ENCODE results near the gene CT45A8. TPM values are rescaled to one million over a fixed set of nuclear protein-coding genes. Genes with fewer than 3 reads are reported as not detected.

Gene CT45A8
- polyA plus RNA-seq, 1 of the 3 experiments (the other 2 are of a cell fraction): not detected

DNA sequence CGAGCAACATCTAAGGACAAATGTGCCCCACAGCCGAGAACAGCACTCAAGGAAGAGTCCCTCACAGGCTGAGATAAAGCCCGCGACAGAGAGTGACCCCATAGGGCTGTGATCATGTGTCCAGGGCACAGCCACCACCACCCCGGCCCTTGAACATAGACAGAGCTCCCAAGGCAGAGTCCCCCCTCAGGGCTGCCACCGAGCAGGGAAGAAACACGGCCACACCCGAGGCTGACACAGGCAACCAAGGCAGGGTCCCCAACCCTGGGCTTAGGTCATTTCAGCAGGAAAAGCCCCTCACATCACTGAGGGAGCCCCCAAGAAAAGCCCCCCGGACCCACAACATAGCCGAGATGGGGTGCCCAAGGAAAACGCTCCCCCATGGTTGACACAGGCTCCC lies 38.4 kb upstream of the CT45A8 start:
- DNase-seq: no peak
- Histone ChIP-seq H3K4me3 (ENCODE audit: low read depth in 2 of 2, low read length in 1 of 2) (no peak overlapping the region), H3K36me3 (replicated peaks in 1 of 2; ENCODE audit: control insufficient read depth in 1 of 2, insufficient read depth in 2 of 2, low read length in 1 of 2) (no peaks in the 10 kb centered on the region), H3K27ac (ENCODE audit: low read depth in 2 of 2, low read length in 1 of 2) (no peak overlapping the region), H3K4me2 (no peak overlapping the region), H2AFZ (ENCODE audit: low read depth) (no peak overlapping the region), H3F3A (replicated peaks; ENCODE audit: insufficient read depth) (no peaks in the 10 kb centered on the region), H4K20me1 (ENCODE audit: insufficient read depth) (no peaks in the 10 kb centered on the region), H3K9me2 (no peaks in the 10 kb centered on the region), H3K9ac (no peak overlapping the region), H3K27me3 (ENCODE audit: insufficient read depth) (peaks cover 6% of the 10 kb centered on the region; the same call in 1 of the 2 replicates), H3K79me2 (ENCODE audit: insufficient read depth) (no peaks in the 10 kb centered on the region), H3K4me1 (ENCODE audit: control insufficient read depth in 1 of 2, insufficient read depth in 2 of 2, low read depth in 1 of 2, low read length in 1 of 2) (no peaks in the 10 kb centered on the region), H3K9me3 (no peaks in the 10 kb centered on the region)
- TF ChIP-seq RFX5 (IDR thresholded peaks at IDR 0.05; ENCODE audit: low read length): no peak
- TF ChIP-seq NRF1 (IDR thresholded peaks at IDR 0.05; ENCODE audit: low read depth, low read length): no peak
- no peak for TF ChIP-seq POLR2AphosphoS5 (IDR thresholded peaks at IDR 0.05; ENCODE audit: low read depth, low read length)
- TF ChIP-seq TCF12 (IDR thresholded peaks at IDR 0.05): no peak
- TF ChIP-seq RXRA (IDR thresholded peaks at IDR 0.05; ENCODE audit: borderline replicate concordance, low read depth): no peak
- 10% methylated on average over 5 of the region's 11 CpGs for WGBS (ENCODE audit: low lambda C conversion rate)
- POLR2A ChIA-PET: no interaction called here
- CTCF ChIA-PET: interaction anchor here (1.0 kb wide), 1 partner anchor 39 kb away, joined by 3 read pairs; no protein-coding TSS in a partner anchor

GRCh38 chrX:135890087-135890585 lies 35.8 kb upstream of the CT45A8 start:
- 16% methylated on average over 14 of the region's 14 CpGs for WGBS (ENCODE audit: low lambda C conversion rate)

More at GRCh38 chrX:135890087-135890585, 35.8 kb upstream of the CT45A8 start:
- DNase-seq: no peak
- Histone ChIP-seq H3K4me2 (no peak overlapping the region), H3K79me2 (ENCODE audit: insufficient read depth) (no peaks in the 10 kb centered on the region), H2AFZ (ENCODE audit: low read depth) (no peak overlapping the region), H3K27ac (ENCODE audit: low read depth in 2 of 2, low read length in 1 of 2) (no peak overlapping the region), H3F3A (replicated peaks; ENCODE audit: insufficient read depth) (no peaks in the 10 kb centered on the region), H3K9me3 (no peaks in the 10 kb centered on the region), H4K20me1 (ENCODE audit: insufficient read depth) (no peaks in the 10 kb centered on the region), H3K4me1 (ENCODE audit: control insufficient read depth in 1 of 2, insufficient read depth in 2 of 2, low read depth in 1 of 2, low read length in 1 of 2) (no peaks in the 10 kb centered on the region), H3K9ac (no peak overlapping the region), H3K9me2 (no peaks in the 10 kb centered on the region), H3K36me3 (replicated peaks in 1 of 2; ENCODE audit: control insufficient read depth in 1 of 2, insufficient read depth in 2 of 2, low read length in 1 of 2) (no peaks in the 10 kb centered on the region), H3K27me3 (ENCODE audit: insufficient read depth) (peaks cover 6% of the 10 kb centered on the region; the same call in 1 of the 2 replicates), H3K4me3 (ENCODE audit: low read depth in 2 of 2, low read length in 1 of 2) (no peak overlapping the region)
- no peak for TF ChIP-seq MXI1 (IDR thresholded peaks at IDR 0.05; ENCODE audit: low read depth, low read length)
- TF ChIP-seq REST (IDR thresholded peaks at IDR 0.05; ENCODE audit: low read depth, low read length): no peak
- no peak for TF ChIP-seq FOSL2 (IDR thresholded peaks at IDR 0.05; ENCODE audit: borderline replicate concordance, low read depth)
- no peak for TF ChIP-seq POLR2AphosphoS5 (IDR thresholded peaks at IDR 0.05; ENCODE audit: low read depth, low read length)
- TF ChIP-seq, protein P1, sequence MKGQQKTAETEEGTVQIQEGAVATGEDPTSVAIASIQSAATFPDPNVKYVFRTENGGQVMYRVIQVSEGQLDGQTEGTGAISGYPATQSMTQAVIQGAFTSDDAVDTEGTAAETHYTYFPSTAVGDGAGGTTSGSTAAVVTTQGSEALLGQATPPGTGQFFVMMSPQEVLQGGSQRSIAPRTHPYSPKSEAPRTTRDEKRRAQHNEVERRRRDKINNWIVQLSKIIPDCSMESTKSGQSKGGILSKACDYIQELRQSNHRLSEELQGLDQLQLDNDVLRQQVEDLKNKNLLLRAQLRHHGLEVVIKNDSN (IDR thresholded peaks at IDR 0.05; ENCODE audit: borderline replicate concordance, low read depth): no peak
- TF ChIP-seq NFIC (IDR thresholded peaks at IDR 0.05; ENCODE audit: borderline replicate concordance): no peak
- ChIA-PET POLR2A (no interaction called here), CTCF (no interaction called here)
